GM20000 (cell line): ENCODE measurements around the gene GSS.

Experiments
- DNase-seq: peaks from one replicate; pipeline ENCODE4 v3.0.0; 2012; ENCODE audit warnings: low spot score
- TF ChIP-seq, protein P1 (sequence below): IDR thresholded peaks from 2 replicates; pipeline ENCODE4 v1.5.1; 2012; ENCODE audit warnings: mild to moderate bottlenecking, control low read depth; ENCODE audit errors: extremely low read depth, missing control alignments

The GSS gene

DNA sequence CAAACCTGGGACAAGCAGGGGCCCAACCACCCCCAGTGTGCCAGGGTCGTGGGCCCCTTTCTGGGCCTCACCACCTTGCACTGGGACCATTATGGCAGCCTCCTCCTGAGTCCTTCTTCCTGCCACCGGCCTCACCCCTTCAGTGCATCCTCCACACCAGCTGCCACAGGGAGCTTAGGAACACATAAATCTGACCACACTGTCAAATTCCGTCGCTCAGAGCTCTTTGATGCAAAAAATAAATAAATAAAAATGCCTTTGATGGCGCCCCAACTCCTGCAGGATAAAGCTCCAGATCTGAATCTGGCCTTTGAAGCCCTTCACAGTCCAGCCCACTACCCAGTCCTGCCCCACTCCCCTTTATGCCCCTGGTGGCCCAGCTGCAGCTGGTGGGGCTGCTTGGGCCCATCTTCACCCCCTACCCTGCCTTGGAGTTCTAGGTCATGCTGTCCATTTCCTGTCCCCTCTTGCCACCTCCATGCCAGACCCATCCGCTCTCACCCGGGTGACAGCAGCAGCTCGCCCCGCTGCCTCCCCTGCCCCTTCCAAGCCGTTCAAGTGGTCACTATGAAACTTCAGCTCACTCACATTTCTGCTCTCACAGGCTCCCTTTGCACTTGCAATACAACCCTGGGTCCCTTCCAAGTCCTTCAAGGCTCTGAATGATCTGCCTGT, 16.1 kb upstream of the GSS start:
- TF ChIP-seq, protein P1, sequence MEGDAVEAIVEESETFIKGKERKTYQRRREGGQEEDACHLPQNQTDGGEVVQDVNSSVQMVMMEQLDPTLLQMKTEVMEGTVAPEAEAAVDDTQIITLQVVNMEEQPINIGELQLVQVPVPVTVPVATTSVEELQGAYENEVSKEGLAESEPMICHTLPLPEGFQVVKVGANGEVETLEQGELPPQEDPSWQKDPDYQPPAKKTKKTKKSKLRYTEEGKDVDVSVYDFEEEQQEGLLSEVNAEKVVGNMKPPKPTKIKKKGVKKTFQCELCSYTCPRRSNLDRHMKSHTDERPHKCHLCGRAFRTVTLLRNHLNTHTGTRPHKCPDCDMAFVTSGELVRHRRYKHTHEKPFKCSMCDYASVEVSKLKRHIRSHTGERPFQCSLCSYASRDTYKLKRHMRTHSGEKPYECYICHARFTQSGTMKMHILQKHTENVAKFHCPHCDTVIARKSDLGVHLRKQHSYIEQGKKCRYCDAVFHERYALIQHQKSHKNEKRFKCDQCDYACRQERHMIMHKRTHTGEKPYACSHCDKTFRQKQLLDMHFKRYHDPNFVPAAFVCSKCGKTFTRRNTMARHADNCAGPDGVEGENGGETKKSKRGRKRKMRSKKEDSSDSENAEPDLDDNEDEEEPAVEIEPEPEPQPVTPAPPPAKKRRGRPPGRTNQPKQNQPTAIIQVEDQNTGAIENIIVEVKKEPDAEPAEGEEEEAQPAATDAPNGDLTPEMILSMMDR: no peak
- no peak for DNase-seq

DNA sequence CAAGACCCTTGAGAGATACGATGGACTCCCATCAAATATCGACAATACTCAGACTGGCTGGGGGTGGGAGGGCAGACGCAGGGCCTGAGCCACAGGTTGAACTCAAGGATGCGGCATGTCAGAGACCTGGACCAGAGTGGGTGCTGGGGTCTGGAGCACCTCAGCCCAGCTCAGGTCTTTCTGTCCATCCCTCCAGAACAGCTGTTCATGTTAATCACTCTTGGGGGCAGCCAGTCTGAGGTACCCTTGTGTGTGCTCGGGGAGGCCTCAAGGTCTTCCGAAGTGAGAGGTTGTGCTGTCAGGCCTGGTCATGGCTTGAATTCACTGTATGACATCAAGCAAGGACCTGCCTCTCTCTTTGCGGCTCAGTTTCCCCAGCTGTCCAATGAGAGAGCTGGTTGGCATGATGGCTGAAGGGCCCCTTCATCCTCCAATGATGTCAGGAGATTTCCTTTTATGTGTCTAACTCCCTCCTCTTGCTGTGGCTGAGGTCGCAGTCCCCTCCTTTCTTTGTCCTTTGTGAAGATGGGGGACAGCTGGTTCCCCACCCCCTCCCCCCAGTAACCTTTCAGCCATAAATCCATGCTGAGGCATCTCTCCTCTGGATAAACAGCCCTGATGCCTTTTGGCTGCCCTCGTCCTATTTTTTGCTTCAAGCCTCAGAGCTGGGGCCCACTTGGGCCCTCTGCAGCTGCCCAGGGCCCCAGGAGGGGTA, 15.4 kb upstream of the GSS start:
- TF ChIP-seq, protein P1: no peak

DNA sequence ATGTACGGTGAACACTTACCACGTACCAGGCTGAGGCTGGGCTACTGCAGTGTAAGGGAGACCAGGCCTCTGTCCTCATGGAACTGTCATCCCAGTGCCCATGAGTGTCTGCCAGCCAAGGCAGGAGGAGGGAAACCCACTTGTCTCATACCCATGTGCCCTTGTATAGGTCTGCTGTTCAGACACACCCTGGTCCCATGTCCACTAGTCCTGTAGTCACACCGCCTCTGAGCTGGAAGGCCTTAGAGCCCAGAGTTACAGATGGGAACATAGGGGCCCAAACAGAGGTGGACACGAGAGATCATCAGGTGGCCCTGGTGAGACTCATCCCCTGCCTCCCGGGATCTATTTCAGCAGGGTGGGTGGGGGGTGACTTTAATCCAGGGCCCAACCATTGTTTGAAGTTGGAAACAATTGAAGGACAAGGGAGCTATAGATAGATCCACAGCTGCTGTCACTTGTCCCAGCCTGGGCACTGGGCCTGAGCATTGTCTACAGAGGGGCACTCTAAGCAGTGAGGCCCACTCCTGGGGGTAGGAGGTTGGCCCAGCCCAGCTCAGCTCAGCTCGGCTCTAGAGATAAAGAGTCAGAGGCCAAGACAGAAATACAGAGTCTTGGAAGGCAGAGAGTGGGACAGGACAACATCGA, 14.7 kb upstream of the GSS start:
- TF ChIP-seq, protein P1: no peak
- no peak for DNase-seq

More for the DNA sequence above, 15.4 kb upstream of the GSS start:
- DNase-seq: no peak

DNA sequence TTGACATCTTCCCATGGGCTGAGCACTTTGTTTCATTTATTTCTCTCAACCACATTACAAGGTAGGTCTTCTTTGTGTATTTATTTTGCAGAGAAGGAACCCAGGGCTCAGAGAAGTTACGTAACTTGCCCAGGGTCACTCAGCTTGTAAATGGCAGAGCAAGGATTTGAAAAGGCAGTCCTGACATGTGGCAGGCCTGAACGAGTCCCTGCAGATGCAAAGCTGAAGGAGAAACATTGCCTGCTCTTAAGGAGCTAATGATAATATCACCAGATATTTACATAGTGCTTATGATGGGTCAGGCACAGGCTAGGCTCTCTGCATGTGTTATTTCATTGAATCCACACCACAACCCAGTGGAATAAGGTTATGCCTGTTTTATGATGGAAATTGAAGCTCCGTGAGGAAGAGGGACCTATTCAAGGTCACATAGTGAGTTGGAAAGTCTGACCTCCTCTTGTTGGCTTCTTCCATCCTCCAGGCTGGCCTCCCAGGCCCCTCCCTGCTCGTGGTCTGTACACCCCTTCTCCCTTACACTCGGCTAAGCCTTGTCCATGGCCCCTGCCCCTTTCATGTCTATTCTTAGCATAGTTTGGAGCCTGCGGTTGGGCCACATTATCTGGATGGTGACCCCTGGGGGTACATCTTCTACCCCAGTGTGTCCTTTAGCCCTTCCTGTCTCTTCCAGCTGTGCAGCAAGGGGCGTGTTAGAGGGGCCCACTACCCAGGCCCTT, 12.6 kb upstream of the GSS start:
- TF ChIP-seq, protein P1: no peak
- no peak for DNase-seq

DNA sequence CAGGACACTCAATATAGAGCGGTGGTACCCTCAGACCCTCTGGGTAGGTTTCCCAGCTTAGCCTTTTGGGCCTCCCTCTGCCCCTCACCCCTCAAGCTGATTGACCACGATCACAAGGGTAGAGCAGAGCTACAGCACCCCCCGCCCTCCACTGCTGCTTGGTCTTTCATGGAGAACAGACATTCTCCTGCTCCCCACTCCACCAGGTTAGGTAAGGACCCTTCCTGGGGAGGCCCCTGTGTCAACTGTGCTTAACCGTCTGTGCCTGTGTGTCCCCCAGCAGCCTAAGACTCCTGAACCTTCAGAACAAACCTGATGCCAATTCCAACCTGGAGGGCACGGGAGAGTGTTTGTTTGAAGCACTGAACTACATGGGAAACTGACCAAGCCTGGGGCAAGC, 11.8 kb upstream of the GSS start:
- TF ChIP-seq, protein P1: no peak
- no peak for DNase-seq

DNA sequence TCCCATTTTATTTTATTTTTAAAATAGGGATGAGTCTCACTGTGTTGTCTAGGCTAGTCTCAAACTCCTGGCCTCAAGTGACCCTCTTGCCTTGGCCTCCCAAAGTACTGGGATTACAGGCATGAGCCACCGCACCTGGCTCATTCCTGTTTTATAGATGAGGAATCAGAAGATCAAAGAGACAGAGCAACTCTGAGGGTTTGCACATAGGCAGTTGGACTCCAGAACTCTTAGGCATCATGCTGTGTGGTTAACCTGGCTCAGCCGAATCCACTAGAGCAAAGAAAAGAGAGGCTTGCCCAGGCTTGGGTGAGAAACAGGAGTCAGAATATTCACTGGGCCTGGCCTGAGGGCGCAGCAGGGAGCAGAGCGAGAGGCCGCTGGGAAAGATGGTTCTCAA, 9.4 kb upstream of the GSS start:
- TF ChIP-seq, protein P1: no peak

More for the DNA sequence above, 9.4 kb upstream of the GSS start:
- DNase-seq: no peak
